Right lobe of liver (tissue), 6 donors: ENCODE data around the gene MBNL2. TPM values are rescaled to one million over a fixed set of nuclear protein-coding genes. Genes with fewer than 3 reads are reported as not detected.

Experiments used
- ATAC-seq, 4 donors: fragments of 200-7000 bp; cut with Tn5 transposase; one replicate each; pipeline ENCODE4 v1.9.1; 2020; ENCODE audit warnings: mild to moderate bottlenecking in 4 of 4, moderate library complexity in 4 of 4
- DNase-seq, 3 donors: peaks; one replicate each; pipeline ENCODE4 v3.0.0-alpha.2; 2020
- H3K27ac ChIP-seq, 3 donors: fragments of 200-600 bp; one replicate each; pipeline ENCODE4 v1.8.0; 2022
- H3K27me3 ChIP-seq, 2 donors: fragments of 200-600 bp; one replicate each; pipeline ENCODE4 v1.8.0; 2022
- H3K36me3 ChIP-seq, 4 donors: fragments of 200-600 bp; sonication (generic) in 1 of 4; one replicate each; pipeline versions ENCODE4 v1.5.1 to v1.8.0; 2017 to 2022; ENCODE audit warnings: control low read depth in 1 of 4
- H3K4me1 ChIP-seq, 4 donors: fragments of 200-600 bp; sonication (generic) in 1 of 4; one replicate each; pipeline versions ENCODE4 v1.5.1 to v1.8.0; 2017 to 2022; ENCODE audit warnings: control low read depth in 1 of 4
- H3K4me3 ChIP-seq, 3 donors: fragments of 200-600 bp; one replicate each; pipeline ENCODE4 v1.8.0; 2022
- H3K9me3 ChIP-seq, 4 donors: fragments of 200-600 bp; sonication (generic) in 1 of 4; one replicate each; pipeline versions ENCODE4 v1.5.1 to v1.8.0; 2017 to 2022; ENCODE audit warnings: control low read depth in 1 of 4
- CTCF ChIP-seq, 4 donors: fragments of 200-600 bp in 3 of 4; fragments of 450-650 bp in 1 of 4; IDR thresholded peaks; one replicate each; pipeline versions ENCODE4 v1.5.1 to v1.8.0; 2016 to 2022; ENCODE audit warnings: antibody characterized with exemption in 4 of 4, mild to moderate bottlenecking in 2 of 4
- POLR2A ChIP-seq: fragments of 450-650 bp; IDR thresholded peaks from one replicate; pipeline ENCODE4 v1.6.1; 2017; ENCODE audit warnings: antibody characterized with exemption, mild to moderate bottlenecking
- WGBS: methylation state at CpG from one replicate; pipeline ENCODE4 v1.1.6; 2018; ENCODE audit warnings: low coverage, low lambda C conversion rate; ENCODE audit not compliant: insufficient coverage; ENCODE audit errors: missing lambda C conversion rate; 5-methylcytosine and 5-hydroxymethylcytosine counted together
- intact Hi-C, 2 donors: fragments of 100-400 bp; cut with DNase I; formaldehyde crosslinking; loops; one replicate each; pipeline versions ENCODE4 v1.11.2 to v1.14.1; 2022
- total RNA-seq, 6 experiments: library from RNA; depleted of rRNA in 2 of 6; stranded (reverse); fragments of >200 nt in 2 of 6; fragmentation: NEBNext Ultra II Directional in 3 of 6; extraction: Animal tissue kit (Norgen Biotek cat#: 25700) in 3 of 6; gene quantifications; one replicate each; pipeline versions ENCODE4 v1.1.0 to v1.2.4, GENCODE V29; 2016 to 2023
- donor health status: DM: no; HTN: yes; CAD: no.
- donor health status: DM: no; HTN: no; CAD: no.
- donor health status: DM: no; HTN: no; CAD: no.
- donor health status: DM: no; HTN: yes; CAD: no.
- donor health status: DM: no; HTN: yes; CAD: no.

The MBNL2 gene
- total RNA-seq, 6 experiments from 2014 or later = 30.3 to 135 (median 81.5) TPM

DNA sequence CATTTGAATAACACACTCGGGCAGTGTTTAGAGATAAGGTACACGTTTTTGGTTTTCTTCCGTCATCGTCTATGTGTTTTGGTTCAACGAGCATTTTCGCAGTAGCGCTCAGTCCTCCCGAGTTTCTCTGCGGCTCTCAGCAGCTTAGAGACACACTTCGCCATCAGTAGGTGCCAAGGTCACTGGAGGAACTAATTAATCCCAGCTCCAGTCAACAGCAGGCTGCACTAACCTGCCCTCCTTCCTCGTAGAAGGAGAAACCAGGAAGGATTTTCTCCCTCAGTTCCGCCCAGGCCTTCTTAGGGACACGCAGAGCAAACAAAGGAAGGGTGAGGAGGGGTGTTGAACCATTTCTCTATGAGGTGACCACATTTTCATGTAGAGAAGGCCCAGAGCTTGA, 12.6 kb downstream of the MBNL2 start:
- WGBS = 78% methylated on average over 6 of the region's 13 CpGs
- H3K27me3 ChIP-seq = no peaks in the 10 kb centered on the region
- H3K4me3 ChIP-seq = no peak overlapping the region
- peaks cover 0 to 66% (median 23%) of the 10 kb centered on the region in 4 donors for H3K4me1 ChIP-seq
- H3K36me3 ChIP-seq = peaks cover 0 to 4% (median 0%) of the 10 kb centered on the region in 4 donors
- DNase-seq (no peak), ATAC-seq (no peak)
- H3K27ac ChIP-seq = no peak overlapping the region
- intact Hi-C loops = no loop called here
- TF ChIP-seq CTCF (IDR thresholded peaks at IDR 0.05) = no peak
- TF ChIP-seq POLR2A = no peak
- H3K9me3 ChIP-seq = no peaks in the 10 kb centered on the region

DNA sequence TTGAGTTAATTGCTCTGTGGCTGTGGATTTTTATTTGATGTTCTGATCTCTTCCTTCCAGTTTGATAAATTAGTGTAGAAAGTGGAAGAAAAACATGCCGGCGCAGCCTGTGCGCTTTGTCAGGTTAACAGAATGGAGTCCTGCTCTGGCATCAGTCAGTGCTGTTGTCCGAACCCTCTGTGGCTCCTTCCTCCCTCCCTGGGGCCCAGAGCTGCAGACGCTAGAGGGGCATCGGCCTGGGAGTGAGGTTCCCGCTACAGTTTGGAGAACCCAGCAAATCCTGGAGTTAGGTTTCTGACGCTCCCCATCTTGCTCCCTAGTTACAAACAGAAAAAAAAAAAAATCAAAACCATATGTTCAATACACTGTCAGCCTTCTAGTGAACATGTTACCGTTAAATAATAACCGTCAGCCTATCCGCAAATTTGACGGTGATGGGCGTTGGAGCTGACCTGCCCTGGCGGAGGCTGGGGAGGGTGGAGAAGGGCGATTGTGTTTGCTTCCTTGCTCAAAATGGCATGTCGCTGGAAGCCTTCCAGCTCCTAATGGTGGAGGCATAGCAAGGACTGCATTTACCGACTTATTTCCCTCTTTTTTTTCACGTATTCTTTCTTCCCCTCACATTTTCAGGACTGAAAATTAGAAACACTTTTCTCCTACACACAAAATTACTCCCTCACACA, 13.6 kb downstream of the MBNL2 start:
- DNase-seq = no peak
- 67% methylated on average over 17 of the region's 18 CpGs for WGBS
- ATAC-seq = no peak
- intact Hi-C loops = no loop called here
- peaks cover 0 to 66% (median 23%) of the 10 kb centered on the region in 4 donors for H3K4me1 ChIP-seq
- H3K36me3 ChIP-seq = peaks cover 0 to 4% (median 0%) of the 10 kb centered on the region in 4 donors
- peak overlapping the region in 1 of 3 donors; percentile 20 for H3K27ac ChIP-seq
- TF ChIP-seq POLR2A (peak; percentile 9), CTCF (IDR thresholded peaks at IDR 0.05) (no peak)
- no peaks in the 10 kb centered on the region for H3K9me3 ChIP-seq
- H3K4me3 ChIP-seq = no peak overlapping the region
- H3K27me3 ChIP-seq = no peaks in the 10 kb centered on the region

GRCh38 chr13:97237388-97237787, 15.3 kb downstream of the MBNL2 start:
- Histone ChIP-seq H3K9me3 (no peaks in the 10 kb centered on the region), H3K4me3 (no peak overlapping the region), H3K4me1 (peaks cover 0 to 74% (median 26%) of the 10 kb centered on the region in 4 donors), H3K36me3 (no peaks in the 10 kb centered on the region), H3K27ac (no peak overlapping the region), H3K27me3 (no peaks in the 10 kb centered on the region)
- 67% methylated on average over 1 of the region's 1 CpG for WGBS
- no peak for TF ChIP-seq POLR2A
- TF ChIP-seq CTCF (IDR thresholded peaks at IDR 0.05) = no peak
- intact Hi-C loops = no loop called here
- no peak for DNase-seq
- no peak for ATAC-seq

- Histone ChIP-seq H3K4me3 (no peak overlapping the region), H3K36me3 (no peaks in the 10 kb centered on the region), H3K4me1 (peaks cover 0 to 81% (median 28%) of the 10 kb centered on the region in 4 donors), H3K27ac (no peak overlapping the region), H3K27me3 (no peaks in the 10 kb centered on the region), H3K9me3 (no peaks in the 10 kb centered on the region)
- WGBS = 71% methylated on average over 5 of the region's 5 CpGs
- DNase-seq = no peak
- TF ChIP-seq CTCF (IDR thresholded peaks at IDR 0.05) = no peak
- TF ChIP-seq POLR2A = no peak
- ATAC-seq = peak in 1 of 4 donors; percentile 11
- intact Hi-C loops = no loop called here
These were observed 16.3 kb downstream of the MBNL2 start for GRCh38 chr13:97238432-97238831.
